Caco-2 (cell line): Measurements from ENCODE around the gene KLHDC10. TPM values are rescaled to one million over a fixed set of nuclear protein-coding genes. Genes with fewer than 3 reads are reported as not detected.
A peak's percentile ranks its signal among the peaks of the same experiment; 100 is the strongest.
"Not testable (repeated sequence)": the region's sequence is repeated elsewhere in the genome, so short reads cannot be mapped to it uniquely, and the experiment has no call there.

Source experiments
- BruUV-seq: library from RNA; stranded (reverse); fragments of 400-500 nt; replicated peaks from 2 replicates; lab custom pipeline; 2021; lab: Mats Ljungman, UMichigan
- CTCF ChIA-PET: fragments of 300-600 bp; sonication (Branson Sonifier 250); formaldehyde crosslinking; loops from one replicate; lab custom pipeline; 2022; ENCODE audit warnings: antibody characterized with exemption; lab: Charles Lee
- POLR2A ChIA-PET: fragments of 300-600 bp; sonication (Branson Sonifier 250); formaldehyde crosslinking; loops from one replicate; lab custom pipeline; 2022; ENCODE audit warnings: antibody characterized with exemption; lab: Charles Lee
- DNase-seq, 2 experiments: peaks; one replicate each; pipeline versions ENCODE4 v3.0.0 to v3.0.0-alpha.2; 2020 to 2022
- H3K27me3 ChIP-seq: replicated peaks from 2 replicates; pipeline ENCODE4 v1.6.0; 2011; ENCODE audit warnings: low read length; ENCODE audit not compliant: control insufficient read depth, insufficient read depth
- H3K36me3 ChIP-seq: 2 replicates; pipeline ENCODE4 v1.5.1; 2011; ENCODE audit warnings: low read length; ENCODE audit not compliant: control insufficient read depth, insufficient read depth
- H3K4me1 ChIP-seq: fragments of 250-450 bp; sonication (Bioruptor Pico); 2 replicates; pipeline ENCODE4 v1.5.1; 2020; ENCODE audit warnings: mild to moderate bottlenecking
- H3K4me3 ChIP-seq: 2 replicates; pipeline ENCODE4 v1.5.1; 2011; ENCODE audit warnings: low read depth, mild to moderate bottlenecking, control low read depth, low read length
- H3K9me3 ChIP-seq: fragments of 250-450 bp; sonication (Bioruptor Pico); 2 replicates; pipeline ENCODE4 v1.5.1; 2020; ENCODE audit warnings: mild to moderate bottlenecking, moderate library complexity
- H3K27ac Mint-ChIP-seq: one replicate; pipeline ENCODE4 v1.8.0; 2022; ENCODE audit warnings: mixed read lengths; ENCODE audit not compliant: unreplicated experiment
- H3K27me3 Mint-ChIP-seq: one replicate; pipeline ENCODE4 v1.8.0; 2022; ENCODE audit warnings: mixed read lengths; ENCODE audit not compliant: insufficient read depth, unreplicated experiment
- H3K36me3 Mint-ChIP-seq: one replicate; pipeline ENCODE4 v1.8.0; 2022; ENCODE audit warnings: mild to moderate bottlenecking, mixed read lengths; ENCODE audit not compliant: insufficient read depth, unreplicated experiment
- H3K4me1 Mint-ChIP-seq: one replicate; pipeline ENCODE4 v1.8.0; 2022; ENCODE audit warnings: low read depth, mixed read lengths; ENCODE audit not compliant: unreplicated experiment
- H3K4me3 Mint-ChIP-seq: one replicate; pipeline ENCODE4 v1.8.0; 2022; ENCODE audit warnings: mild to moderate bottlenecking, moderate library complexity, mixed read lengths; ENCODE audit not compliant: unreplicated experiment
- H3K9me3 Mint-ChIP-seq: one replicate; pipeline ENCODE4 v1.8.0; 2022; ENCODE audit warnings: mixed read lengths; ENCODE audit not compliant: unreplicated experiment
- intact Hi-C: fragments of 100-400 bp; cut with micrococcal nuclease; formaldehyde crosslinking; loops from one replicate; pipeline ENCODE4 v1.10.0; 2022; ENCODE audit not compliant: unreplicated experiment
- total RNA-seq: library from RNA; stranded (reverse); gene quantifications from 2 replicates; pipeline ENCODE4 v1.2.3, GENCODE V29; 2022
- TF ChIP-seq, protein P1 (sequence below), 2 experiments: fragments of 200-600 bp in 1 of 2; IDR thresholded peaks; 1 replicate in 1 of 2; 2 replicates in 1 of 2; pipeline versions ENCODE4 v1.5.1 to v1.8.0; 2011 to 2022; ENCODE audit warnings: antibody characterized with exemption in 1 of 2, control low read depth in 1 of 2, inconsistent platforms in 1 of 2, low read depth in 1 of 2, low read length in 1 of 2, mild to moderate bottlenecking in 1 of 2, moderate library complexity in 1 of 2; ENCODE audit not compliant: insufficient read depth in 1 of 2, severe bottlenecking in 1 of 2, unreplicated experiment in 1 of 2

Gene KLHDC10
- total RNA-seq, 1 experiment from 2014 or later: 22.3 TPM

DNA sequence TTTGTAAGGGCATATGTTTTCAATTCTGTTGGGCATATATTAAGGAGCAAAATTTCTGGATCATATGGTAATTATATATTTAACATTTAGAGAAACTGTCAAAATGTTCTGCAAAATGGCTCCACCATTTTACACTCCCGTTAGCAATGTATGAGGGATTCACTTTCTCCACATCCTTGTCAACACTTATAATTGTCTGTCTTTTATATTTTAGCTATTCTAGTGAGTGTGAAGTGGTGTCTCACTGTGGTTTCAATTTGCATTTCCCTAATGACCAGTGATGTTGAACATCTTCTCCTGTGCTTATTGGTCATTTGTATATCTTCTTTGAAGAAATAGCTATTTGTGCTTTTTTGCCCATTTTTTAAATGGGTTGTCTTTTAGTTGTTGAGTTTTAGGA lies 8.1 kb upstream of the KLHDC10 start:
- no peaks in the 10 kb centered on the region for H3K4me1 ChIP-seq
- no peaks in the 10 kb centered on the region for H3K9me3 Mint-ChIP-seq
- peaks cover 7% of the 10 kb centered on the region for H3K4me1 Mint-ChIP-seq
- H3K36me3 Mint-ChIP-seq: no peaks in the 10 kb centered on the region
- no peak overlapping the region for H3K4me3 ChIP-seq
- no TSS peak for BruUV-seq
- H3K36me3 ChIP-seq: no peaks in the 10 kb centered on the region
- H3K4me3 Mint-ChIP-seq: no peak overlapping the region
- TF ChIP-seq, protein P1, sequence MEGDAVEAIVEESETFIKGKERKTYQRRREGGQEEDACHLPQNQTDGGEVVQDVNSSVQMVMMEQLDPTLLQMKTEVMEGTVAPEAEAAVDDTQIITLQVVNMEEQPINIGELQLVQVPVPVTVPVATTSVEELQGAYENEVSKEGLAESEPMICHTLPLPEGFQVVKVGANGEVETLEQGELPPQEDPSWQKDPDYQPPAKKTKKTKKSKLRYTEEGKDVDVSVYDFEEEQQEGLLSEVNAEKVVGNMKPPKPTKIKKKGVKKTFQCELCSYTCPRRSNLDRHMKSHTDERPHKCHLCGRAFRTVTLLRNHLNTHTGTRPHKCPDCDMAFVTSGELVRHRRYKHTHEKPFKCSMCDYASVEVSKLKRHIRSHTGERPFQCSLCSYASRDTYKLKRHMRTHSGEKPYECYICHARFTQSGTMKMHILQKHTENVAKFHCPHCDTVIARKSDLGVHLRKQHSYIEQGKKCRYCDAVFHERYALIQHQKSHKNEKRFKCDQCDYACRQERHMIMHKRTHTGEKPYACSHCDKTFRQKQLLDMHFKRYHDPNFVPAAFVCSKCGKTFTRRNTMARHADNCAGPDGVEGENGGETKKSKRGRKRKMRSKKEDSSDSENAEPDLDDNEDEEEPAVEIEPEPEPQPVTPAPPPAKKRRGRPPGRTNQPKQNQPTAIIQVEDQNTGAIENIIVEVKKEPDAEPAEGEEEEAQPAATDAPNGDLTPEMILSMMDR (IDR thresholded peaks at IDR 0.05; ENCODE audit: insufficient read depth in 1 of 2, low read depth in 1 of 2, low read length in 1 of 2, severe bottlenecking in 1 of 2, unreplicated experiment in 1 of 2): no peak
- H3K9me3 ChIP-seq: no peaks in the 10 kb centered on the region
- ChIA-PET POLR2A (no interaction called here), CTCF (no interaction called here)
- no peak overlapping the region for H3K27ac Mint-ChIP-seq
- no peak for DNase-seq
- no peaks in the 10 kb centered on the region for H3K27me3 Mint-ChIP-seq
- no peaks in the 10 kb centered on the region for H3K27me3 ChIP-seq
- intact Hi-C loops: loop anchor here (2.0 kb wide), 1 partner anchor 661 kb away; no protein-coding TSS in a partner anchor

- no TSS peak for BruUV-seq
- H3K4me1 Mint-ChIP-seq: peaks cover 7% of the 10 kb centered on the region
- TF ChIP-seq, protein P1 (IDR thresholded peaks at IDR 0.05; ENCODE audit: insufficient read depth in 1 of 2, low read depth in 1 of 2, low read length in 1 of 2, severe bottlenecking in 1 of 2, unreplicated experiment in 1 of 2): peak; percentile 54 to 57
Measured at GRCh38 chr7:130063036-130063435, 7.3 kb upstream of the KLHDC10 start.

DNA sequence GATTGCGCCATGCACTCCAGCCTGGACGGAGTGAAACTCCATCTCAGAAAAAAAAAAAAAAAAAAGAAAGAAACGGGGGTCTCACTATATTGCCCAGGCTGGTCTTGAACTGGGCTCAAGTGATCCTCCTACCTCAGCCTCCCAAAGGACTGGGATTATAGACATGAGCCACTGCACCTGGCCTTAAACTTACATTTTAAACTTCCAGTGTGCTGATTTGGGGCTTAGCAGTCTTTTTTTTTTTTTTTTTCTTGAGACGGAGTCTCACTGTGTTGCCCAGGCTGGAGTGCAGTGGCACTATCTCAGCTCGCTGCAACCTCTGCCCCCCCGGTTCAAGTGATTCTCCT lies 5.8 kb upstream of the KLHDC10 start:
- H3K36me3 ChIP-seq, H3K4me3 Mint-ChIP-seq, H3K9me3 Mint-ChIP-seq, DNase-seq, BruUV-seq, H3K9me3 ChIP-seq, H3K36me3 Mint-ChIP-seq, H3K27ac Mint-ChIP-seq, H3K27me3 ChIP-seq, H3K4me1 Mint-ChIP-seq, intact Hi-C loops, H3K27me3 Mint-ChIP-seq, H3K4me3 ChIP-seq, H3K4me1 ChIP-seq, POLR2A ChIA-PET: not testable (repeated sequence)
- CTCF ChIA-PET: interaction anchor here (0.7 kb wide), 1 partner anchor 12 kb away, joined by 4 read pairs; no protein-coding TSS in a partner anchor

More at GRCh38 chr7:130063036-130063435, 7.3 kb upstream of the KLHDC10 start:
- no peaks in the 10 kb centered on the region for H3K36me3 ChIP-seq
- H3K4me3 ChIP-seq: no peak overlapping the region
- H3K4me3 Mint-ChIP-seq: no peak overlapping the region
- no peak overlapping the region for H3K27ac Mint-ChIP-seq
- POLR2A ChIA-PET: no interaction called here
- no peaks in the 10 kb centered on the region for H3K4me1 ChIP-seq
- H3K36me3 Mint-ChIP-seq: no peaks in the 10 kb centered on the region
- peak; percentile 66 for DNase-seq
- H3K27me3 Mint-ChIP-seq: no peaks in the 10 kb centered on the region
- H3K27me3 ChIP-seq: no peaks in the 10 kb centered on the region
- CTCF ChIA-PET: no interaction called here
- no peaks in the 10 kb centered on the region for H3K9me3 Mint-ChIP-seq
- no peaks in the 10 kb centered on the region for H3K9me3 ChIP-seq
- intact Hi-C loops: loop anchor here (2.0 kb wide), 1 partner anchor 660 kb away; no protein-coding TSS in a partner anchor
